ENCODE data around the gene ALKBH5.

GRCh38 chr17:18254888-18255649 is 71.4 kb downstream of the ALKBH5 start:
- TF ChIP-seq CTCF (conservative IDR thresholded peaks at IDR 0.05; ENCODE audit: low read length) = no peak
- no peak for TF ChIP-seq EZH2phosphoT487 (IDR thresholded peaks at IDR 0.05; ENCODE audit: borderline replicate concordance, low read depth, low read length)

Measured in OCI-LY7 (cell line).